ENCODE measurements around the gene GDF7. TPM values are rescaled to one million over a fixed set of nuclear protein-coding genes. Genes with fewer than 3 reads are reported as not detected.

GDF7 gene
- total RNA-seq, 1 experiment from 2014 or later, result 0.04 TPM

DNA sequence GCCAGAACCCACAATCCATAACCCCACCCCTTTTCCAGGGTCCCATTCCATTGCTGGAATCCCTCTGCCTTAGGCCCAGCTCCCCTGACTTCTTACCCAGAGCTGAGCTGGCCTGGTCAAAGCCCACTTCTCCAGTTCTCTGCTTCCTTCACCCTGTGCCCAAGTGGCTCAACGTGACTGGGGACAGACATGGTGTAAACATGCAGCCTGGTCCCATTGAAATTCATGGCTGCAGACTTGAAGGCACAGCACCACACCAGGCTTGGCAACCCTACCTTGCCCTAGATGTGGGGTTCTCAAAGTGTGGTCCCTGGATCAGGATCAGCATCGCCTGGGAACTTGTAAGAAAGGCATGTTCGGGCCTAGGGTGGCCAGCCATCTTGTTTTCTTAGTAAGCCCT lies 19.7 kb upstream of the GDF7 start:
- no CpG with 5 or more reads among the region's 3 CpGs for WGBS (ENCODE audit: extremely low coverage, insufficient read length, low lambda C conversion rate)
- Histone ChIP-seq H3K18ac (ENCODE audit: insufficient read length, low read depth, low read length) (no peak overlapping the region), H4K20me1 (ENCODE audit: control insufficient read depth, insufficient read depth, insufficient read length) (no peaks in the 10 kb centered on the region), H2AK5ac (ENCODE audit: insufficient read length, low read length) (no peak overlapping the region), H3K9ac (ENCODE audit: extremely low read depth, insufficient read length, low read length) (no peak overlapping the region), H3K79me1 (ENCODE audit: insufficient read depth, low read depth, low read length, poor library complexity, severe bottlenecking) (no peaks in the 10 kb centered on the region), H2BK5ac (ENCODE audit: insufficient read length, low read length) (no peak overlapping the region), H3K27me3 (ENCODE audit: insufficient read depth, low read length) (no peaks in the 10 kb centered on the region), H3K23ac (ENCODE audit: insufficient read length, low read depth, low read length) (no peak overlapping the region), H4K91ac (ENCODE audit: insufficient read length, low read depth, low read length) (no peak overlapping the region), H3K79me2 (ENCODE audit: insufficient read depth, low read length) (no peaks in the 10 kb centered on the region), H2BK15ac (ENCODE audit: low read depth, low read length) (no peak overlapping the region), H2BK20ac (ENCODE audit: low read depth, low read length, poor library complexity, severe bottlenecking) (no peak overlapping the region), H3K23me2 (ENCODE audit: insufficient read length, low read depth, low read length, poor library complexity, severe bottlenecking) (peaks cover 5% of the 10 kb centered on the region), H3K27ac (ENCODE audit: insufficient read length, low read depth, low read length) (no peak overlapping the region), H2BK12ac (ENCODE audit: insufficient read length, low read depth, low read length) (no peak overlapping the region), H4K8ac (replicated peaks; ENCODE audit: insufficient read length, low read depth, low read length) (no peak overlapping the region), H2BK120ac (ENCODE audit: low read depth, low read length, poor library complexity, severe bottlenecking) (no peak overlapping the region), H3T11ph (ENCODE audit: low read length) (no peak overlapping the region), H3K4me1 (ENCODE audit: insufficient read depth, low read length) (no peaks in the 10 kb centered on the region; the same call in 1 of the 2 replicates), H3K14ac (ENCODE audit: insufficient read depth, low read length) (no peak overlapping the region), H3K4me2 (ENCODE audit: insufficient read depth, insufficient read length, low read length) (no peak overlapping the region), H3K56ac (ENCODE audit: insufficient read length, low read depth, low read length) (no peak overlapping the region), H3K9me3 (ENCODE audit: control insufficient read depth, low read depth, low read length) (no peaks in the 10 kb centered on the region), H4K5ac (ENCODE audit: insufficient read length, low read depth, low read length) (no peak overlapping the region), H2AFZ (ENCODE audit: low read length) (no peak overlapping the region), H3K4ac (ENCODE audit: low read depth, low read length) (no peak overlapping the region)
- DNase-seq, result no peak
- Mint-ChIP-seq H3K27ac (no peak overlapping the region; a peak in 2 of 7 replicates), H3K4me3 (no peak overlapping the region; a peak in 1 of 5 replicates), H3K36me3 (ENCODE audit: insufficient read depth in 1 of 3, low read depth in 3 of 3) (peaks cover 0 to 2% (median 0%) of the 10 kb centered on the region in 3 experiments; a peak in 2 of 7 replicates), H3K4me1 (peaks cover 25 to 28% of the 10 kb centered on the region in 2 experiments), H3K27me3 (ENCODE audit: low read depth) (peaks cover 20% of the 10 kb centered on the region), H3K9me3 (no peaks in the 10 kb centered on the region; a peak in 1 of 5 replicates)
- TF ChIP-seq, protein P1, sequence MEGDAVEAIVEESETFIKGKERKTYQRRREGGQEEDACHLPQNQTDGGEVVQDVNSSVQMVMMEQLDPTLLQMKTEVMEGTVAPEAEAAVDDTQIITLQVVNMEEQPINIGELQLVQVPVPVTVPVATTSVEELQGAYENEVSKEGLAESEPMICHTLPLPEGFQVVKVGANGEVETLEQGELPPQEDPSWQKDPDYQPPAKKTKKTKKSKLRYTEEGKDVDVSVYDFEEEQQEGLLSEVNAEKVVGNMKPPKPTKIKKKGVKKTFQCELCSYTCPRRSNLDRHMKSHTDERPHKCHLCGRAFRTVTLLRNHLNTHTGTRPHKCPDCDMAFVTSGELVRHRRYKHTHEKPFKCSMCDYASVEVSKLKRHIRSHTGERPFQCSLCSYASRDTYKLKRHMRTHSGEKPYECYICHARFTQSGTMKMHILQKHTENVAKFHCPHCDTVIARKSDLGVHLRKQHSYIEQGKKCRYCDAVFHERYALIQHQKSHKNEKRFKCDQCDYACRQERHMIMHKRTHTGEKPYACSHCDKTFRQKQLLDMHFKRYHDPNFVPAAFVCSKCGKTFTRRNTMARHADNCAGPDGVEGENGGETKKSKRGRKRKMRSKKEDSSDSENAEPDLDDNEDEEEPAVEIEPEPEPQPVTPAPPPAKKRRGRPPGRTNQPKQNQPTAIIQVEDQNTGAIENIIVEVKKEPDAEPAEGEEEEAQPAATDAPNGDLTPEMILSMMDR (conservative IDR thresholded peaks at IDR 0.05), result no peak

All from H9 (cell line).